SK-N-MC (cell line): Measurements from ENCODE around the gene TSPEAR.

ENCODE experiments used
- EZH2 ChIP-seq: fragments of 200-600 bp; sonication (generic); IDR thresholded peaks from one replicate; pipeline ENCODE4 v1.6.1; 2017; ENCODE audit warnings: antibody characterized with exemption
- POLR2AphosphoS5 ChIP-seq: IDR thresholded peaks from 2 replicates; pipeline ENCODE4 v1.6.1; 2012; ENCODE audit warnings: mild to moderate bottlenecking, low read depth, low read length, borderline replicate concordance

DNA sequence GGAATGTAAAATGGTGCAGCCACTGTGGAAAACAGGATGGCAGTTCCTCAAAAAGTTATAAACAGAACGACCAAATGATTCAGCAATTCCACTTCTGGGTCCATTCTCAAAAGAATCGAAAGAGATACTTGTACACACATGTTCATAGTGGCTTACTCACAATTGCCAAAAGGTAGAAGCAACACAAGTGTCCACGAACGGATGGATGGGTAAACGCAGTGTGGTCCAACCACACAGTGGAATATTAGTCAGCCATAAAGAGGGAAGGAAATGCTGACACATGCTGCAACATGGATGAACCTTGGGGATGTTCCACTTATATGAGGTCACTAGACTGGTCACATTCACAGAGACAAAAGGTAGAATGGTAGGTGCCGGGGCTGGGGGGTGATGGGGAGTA lies 176.7 kb downstream of the TSPEAR start:
- TF ChIP-seq EZH2 = no peak
- TF ChIP-seq POLR2AphosphoS5 = no peak
